NCI-H2029 treated with DMSO at 0.1 percent for 48 hours (cell line): Measurements from ENCODE around the gene VTI1A.

Experiments
- DNase-seq: peaks from one replicate; lab custom pipeline; 2025; lab: John Stamatoyannopoulos, UW

The VTI1A gene

DNA sequence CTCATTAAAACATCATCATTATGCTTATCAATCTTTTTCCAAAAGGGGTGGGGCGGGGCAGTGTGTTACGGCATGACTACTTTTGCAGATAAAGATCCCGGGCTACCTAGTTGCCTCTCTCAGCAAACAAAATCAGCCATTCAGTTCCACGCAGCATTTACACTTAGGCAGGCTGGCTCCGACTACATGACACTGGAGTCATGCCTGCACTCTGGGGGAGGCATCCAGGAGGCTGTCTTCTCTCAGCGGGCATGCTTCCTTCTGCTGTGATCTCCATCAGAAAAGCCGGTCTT lies 309.2 kb downstream of the VTI1A start:
- no peak for DNase-seq

DNA sequence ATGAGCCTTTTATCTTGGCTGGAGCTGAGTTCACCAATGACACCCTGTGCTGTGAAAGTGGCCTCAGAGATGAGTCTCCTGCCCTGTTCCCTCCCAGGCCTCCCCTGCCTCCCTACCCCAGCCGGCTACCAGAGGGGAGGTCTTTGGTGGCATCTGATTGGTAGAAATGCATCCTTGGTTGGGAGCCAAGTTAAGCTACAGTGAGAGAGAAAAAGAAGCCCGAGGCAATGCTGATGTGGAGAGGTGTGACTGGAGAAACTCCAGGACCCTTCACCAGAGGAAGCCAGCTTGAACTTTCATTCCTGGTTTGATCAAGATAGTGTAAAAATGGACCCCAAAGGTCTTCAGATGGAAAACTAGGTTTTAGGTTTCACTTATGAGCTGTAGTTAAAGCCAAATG lies 311.9 kb downstream of the VTI1A start:
- DNase-seq: no peak

- no peak for DNase-seq
Observed at GRCh38 chr10:112759496-112759895, 312.5 kb downstream of the VTI1A start.

- no peak for DNase-seq
Observed at GRCh38 chr10:112761256-112761655, 314.2 kb downstream of the VTI1A start.

DNA sequence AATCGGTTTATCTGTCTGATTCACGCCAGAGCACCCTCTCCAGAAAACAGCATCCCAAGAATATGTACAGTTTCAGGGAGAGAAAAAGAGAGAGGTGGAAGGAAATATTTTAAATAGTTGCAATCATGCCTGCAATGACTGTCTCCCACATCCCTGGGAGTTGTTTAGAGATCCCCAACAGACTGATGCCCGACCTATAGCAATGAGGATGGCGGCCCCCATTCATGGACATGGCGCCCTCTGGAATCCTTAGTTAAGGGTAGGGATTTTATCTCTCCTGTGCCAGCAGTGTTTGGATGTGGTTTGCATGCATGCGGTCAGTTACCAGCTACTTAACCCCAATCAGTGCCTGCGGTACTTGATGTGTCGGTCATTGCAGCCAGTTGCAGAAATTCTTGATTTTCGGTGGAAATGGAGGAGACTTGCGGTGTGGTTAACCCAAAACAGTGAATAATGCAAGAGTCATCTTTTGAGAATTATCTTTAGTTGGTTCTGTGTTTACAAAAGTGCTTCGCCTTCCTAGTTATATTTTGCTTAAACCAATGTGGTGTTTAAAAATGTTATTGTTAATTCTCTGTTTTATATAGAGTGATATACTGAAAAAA lies 317.0 kb downstream of the VTI1A start:
- no peak for DNase-seq

- no peak for DNase-seq
Observed at GRCh38 chr10:112765717-112766235, 318.8 kb downstream of the VTI1A start.

GRCh38 chr10:112766636-112767035 lies 319.6 kb downstream of the VTI1A start:
- DNase-seq: no peak

GRCh38 chr10:112767156-112767555 lies 320.1 kb downstream of the VTI1A start:
- DNase-seq: no peak

GRCh38 chr10:112768121-112768520 lies 321.1 kb downstream of the VTI1A start:
- no peak for DNase-seq

DNA sequence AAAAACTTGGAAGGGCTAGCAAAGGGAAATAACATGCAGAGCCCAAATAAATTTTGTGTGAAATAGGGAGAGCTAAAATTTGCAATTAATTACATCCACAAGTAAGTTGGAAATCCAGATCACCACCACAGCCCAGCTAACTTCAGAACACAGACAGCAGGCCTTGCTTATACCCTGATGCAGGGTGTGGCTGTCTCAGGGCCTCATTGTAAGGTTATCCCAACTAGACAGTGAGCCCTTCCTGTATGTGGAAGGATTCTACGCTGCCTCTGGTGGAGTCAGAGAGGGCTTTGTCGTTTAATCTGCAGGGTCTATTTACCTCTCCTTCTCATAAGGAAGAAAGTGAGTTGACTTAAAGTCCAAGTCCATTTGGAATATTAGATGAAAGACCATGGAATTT lies 322.1 kb downstream of the VTI1A start:
- DNase-seq: no peak

DNA sequence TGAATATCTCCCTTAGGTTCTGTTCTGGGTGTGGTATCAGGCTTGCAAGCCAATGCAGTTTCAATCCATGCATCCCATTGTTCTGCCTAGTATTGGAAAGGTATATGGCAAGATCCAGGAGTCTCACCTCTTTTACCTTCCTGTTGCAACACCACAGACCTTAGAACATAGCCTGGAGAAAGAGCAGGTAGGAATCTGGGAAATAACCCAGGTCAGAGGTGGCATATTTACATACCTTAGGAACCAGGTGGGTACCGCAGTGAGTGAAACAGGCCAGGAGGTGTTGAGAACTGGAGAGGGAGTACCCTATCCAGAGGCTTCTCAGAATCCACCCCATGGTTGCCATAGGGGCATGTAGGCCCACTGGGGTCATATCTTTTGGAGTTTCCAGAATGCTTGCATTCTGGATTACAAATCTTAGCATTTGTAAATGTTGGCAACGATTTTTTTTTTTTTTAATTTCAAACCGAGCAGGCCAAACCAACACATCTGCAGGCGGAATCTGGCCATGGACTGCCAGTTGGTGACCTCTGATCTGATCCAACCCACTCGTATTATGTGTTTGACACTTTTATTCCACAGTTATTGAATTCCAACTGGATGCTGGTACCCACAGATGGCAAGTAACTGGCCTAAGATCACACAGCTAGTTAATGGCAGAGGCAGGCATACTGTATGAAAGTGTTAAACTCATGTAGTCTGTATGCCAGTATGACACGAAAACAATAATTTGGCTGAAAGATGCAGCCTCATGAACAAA lies 322.8 kb downstream of the VTI1A start:
- no peak for DNase-seq

DNA sequence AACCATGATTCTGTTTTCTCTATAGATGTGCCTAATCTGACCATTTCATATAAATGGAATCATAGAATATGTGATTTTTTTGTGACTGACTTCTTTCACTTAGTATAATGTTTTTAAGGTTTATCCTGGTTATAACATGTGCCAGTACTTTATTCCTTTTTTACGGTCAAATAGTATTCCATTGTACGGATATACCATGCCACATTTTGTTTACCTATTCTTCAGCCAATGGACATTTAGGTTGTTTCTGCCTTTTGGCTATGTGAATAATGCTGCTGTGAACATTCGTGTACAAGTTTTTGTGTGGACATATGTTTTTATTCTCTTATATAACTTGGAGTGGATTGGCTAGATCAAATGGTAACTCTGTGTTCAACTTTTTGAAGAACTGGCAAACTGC lies 324.7 kb downstream of the VTI1A start:
- DNase-seq: no peak

DNA sequence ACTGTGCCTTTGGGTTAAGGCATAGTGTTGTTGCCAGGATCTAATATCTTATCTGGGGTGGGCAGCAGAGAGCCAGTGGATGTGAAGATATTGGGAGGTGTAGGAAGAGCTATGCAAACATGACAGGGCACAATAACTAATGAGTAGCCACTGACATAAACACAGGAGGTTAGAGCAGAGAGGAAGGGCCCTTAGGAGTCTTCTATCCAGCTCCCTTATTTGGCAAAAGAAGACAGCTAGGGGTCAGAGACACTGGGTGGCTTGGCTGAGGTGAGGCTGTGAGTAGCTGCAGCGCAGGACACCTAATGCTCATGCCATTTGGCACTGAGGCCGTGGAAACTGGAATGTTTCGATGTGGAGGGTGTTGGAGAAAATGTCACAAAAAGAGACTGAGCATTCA lies 326.8 kb downstream of the VTI1A start:
- DNase-seq: no peak

DNA sequence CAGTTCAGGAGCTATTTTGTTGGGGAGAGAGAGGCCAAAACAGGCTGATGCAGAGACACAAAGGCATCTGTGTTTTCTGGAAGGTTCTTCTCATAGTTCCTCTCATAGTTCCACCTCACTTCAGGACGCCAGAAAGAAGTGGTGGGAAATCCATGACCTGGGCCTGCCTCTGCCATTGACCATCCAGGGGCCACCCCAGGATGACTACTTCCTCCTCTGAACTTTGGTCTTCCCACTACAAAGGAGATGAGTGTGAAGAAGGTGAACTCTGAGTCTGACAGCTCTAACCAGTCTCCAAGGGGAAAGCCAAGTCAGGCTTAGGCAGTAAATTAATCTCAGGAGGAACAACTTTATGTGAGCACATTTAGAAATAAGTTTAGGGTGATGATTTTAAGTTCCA lies 327.2 kb downstream of the VTI1A start:
- no peak for DNase-seq

DNA sequence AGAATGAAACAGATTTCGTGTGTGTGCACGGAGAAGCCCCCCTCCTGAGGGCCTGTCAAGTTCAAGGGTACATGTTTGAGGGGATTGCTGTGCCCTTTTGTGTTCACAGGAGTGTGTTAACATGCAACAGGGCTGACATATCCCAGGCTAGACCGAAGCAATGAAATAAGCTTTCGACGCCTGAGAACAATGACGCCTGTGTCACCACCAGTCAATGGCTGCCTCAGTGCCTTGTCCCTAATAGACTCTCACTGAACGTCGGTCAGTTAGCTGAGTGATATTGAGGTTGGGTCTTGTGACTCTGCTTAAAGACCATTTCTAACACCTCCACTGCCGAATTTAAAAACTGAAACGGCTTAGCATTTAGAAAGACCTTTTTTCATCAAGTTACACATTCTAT lies 327.8 kb downstream of the VTI1A start:
- DNase-seq: no peak

DNA sequence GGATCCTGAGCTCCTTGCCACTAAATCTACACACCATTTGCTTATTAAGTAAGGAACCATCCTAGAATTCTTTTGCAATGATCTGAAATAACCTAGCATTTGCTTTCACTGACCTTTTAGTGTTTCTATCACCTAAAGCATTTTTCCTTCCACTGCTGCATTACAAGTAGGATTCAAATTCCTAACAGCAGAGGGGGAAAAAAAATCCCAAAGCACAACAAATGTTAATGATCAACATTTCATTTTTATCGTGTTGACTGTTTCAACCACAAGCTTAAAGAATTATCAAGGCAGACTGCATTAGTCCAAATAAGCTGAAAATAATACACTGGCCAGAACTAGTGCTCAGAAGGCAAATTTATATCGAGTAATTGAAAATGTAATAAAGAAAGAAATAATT lies 328.4 kb downstream of the VTI1A start:
- no peak for DNase-seq

DNA sequence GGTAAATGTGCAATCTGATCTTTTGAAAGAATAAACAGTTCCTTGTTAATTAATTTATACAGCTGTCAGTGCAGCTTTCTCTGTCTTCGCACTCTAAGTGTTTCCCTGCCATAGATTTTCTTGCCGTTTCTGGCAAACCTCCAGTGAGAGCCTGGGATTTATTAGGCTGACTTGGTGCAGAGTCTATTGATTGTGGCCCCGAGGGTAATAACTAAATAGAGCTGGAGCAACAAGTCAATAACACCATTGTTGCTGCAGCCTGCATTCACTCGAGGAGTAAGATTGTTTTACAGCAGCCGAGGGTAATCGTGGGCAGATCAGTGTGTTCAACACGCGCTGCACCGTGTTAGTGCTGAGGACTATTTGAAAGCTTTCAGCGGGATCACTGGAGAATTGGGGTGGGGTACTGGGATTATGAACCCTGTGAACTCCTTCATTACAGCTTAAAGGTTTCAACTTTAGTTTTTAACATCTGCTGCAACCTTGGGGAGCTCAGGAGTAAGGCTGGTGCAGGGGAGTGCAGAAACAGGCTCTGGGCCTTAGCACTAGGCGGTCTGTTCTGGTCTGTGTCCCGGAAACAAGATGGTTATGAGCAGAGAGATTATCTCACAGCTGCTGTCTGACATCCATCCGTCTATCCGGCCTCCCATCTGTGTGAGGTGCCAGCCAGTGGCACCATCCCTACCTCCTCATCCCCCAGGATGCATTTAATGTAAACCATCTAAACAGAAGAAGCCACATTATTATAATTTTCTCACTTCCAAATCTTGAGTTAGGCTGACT lies 329.1 kb downstream of the VTI1A start:
- DNase-seq: no peak

GRCh38 chr10:112778579-112778978 lies 331.6 kb downstream of the VTI1A start:
- DNase-seq: no peak

- no peak for DNase-seq
Observed at GRCh38 chr10:112779025-112779770, 332.2 kb downstream of the VTI1A start.

DNA sequence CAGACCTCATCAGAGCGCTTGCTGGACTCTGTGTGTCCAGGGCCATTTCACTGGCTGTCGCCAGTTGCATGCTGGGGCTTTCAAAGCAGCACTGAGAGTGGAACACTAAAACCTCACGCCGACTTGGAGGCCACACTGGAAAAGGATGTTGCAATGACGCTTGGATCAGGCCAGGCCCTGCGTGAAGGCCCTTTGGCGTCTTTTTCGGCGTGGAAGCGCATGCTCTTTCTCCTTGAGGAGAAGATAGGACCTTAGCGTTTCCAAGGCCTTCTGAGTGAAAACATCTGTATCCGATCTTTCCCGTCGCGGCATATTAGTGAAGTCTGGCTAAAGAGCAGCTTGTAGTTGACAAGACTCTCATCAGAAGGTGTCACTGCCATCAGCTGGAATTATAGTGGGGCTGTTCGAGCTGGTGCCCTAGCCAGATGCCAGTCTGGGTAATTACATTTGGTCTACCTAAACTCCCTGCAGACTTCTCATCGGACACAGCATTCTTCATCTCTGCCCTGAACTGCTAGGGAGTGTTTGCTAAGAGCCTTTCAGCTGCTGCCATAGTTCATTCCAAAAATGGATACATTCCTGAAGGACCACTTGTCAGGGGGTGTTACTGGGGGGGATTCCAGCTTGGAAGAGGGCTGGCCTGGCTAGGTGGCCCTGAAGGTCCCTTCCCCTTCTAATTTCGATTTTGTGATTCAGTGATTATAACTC lies 335.3 kb downstream of the VTI1A start:
- no peak for DNase-seq

GRCh38 chr10:112783351-112784021 lies 336.5 kb downstream of the VTI1A start:
- no peak for DNase-seq
